Omental fat pad (tissue), 4 donors: Measurements from ENCODE around the gene NKG7. TPM values are rescaled to one million over a fixed set of nuclear protein-coding genes. Genes with fewer than 3 reads are reported as not detected.

Experiments used
- ATAC-seq: fragments of 150-250 bp; one replicate; pipeline ENCODE4 v1.9.1; 2016; ENCODE audit warnings: mild to moderate bottlenecking, moderate library complexity; ENCODE audit not compliant: low FRiP score
- DNase-seq: peaks from one replicate; pipeline ENCODE4 v3.0.0-alpha.2; 2019; ENCODE audit warnings: low spot score
- total RNA-seq, 4 donors: library from RNA; depleted of rRNA; stranded (reverse); fragments of >200 nt; gene quantifications; one replicate each; pipeline ENCODE4 v1.1.0, GENCODE V29; 2016
- TF ChIP-seq, protein P1 (sequence below), 3 donors: fragments of 450-650 bp; IDR thresholded peaks; one replicate each; pipeline ENCODE4 v1.5.1; 2016 to 2017; ENCODE audit warnings: antibody characterized with exemption in 3 of 3, mild to moderate bottlenecking in 3 of 3, moderate library complexity in 2 of 3

The NKG7 gene
- total RNA-seq, 4 donors from 2014 or later = 0.56 to 4.0 (median 2.6) TPM; not detected in 1

DNA sequence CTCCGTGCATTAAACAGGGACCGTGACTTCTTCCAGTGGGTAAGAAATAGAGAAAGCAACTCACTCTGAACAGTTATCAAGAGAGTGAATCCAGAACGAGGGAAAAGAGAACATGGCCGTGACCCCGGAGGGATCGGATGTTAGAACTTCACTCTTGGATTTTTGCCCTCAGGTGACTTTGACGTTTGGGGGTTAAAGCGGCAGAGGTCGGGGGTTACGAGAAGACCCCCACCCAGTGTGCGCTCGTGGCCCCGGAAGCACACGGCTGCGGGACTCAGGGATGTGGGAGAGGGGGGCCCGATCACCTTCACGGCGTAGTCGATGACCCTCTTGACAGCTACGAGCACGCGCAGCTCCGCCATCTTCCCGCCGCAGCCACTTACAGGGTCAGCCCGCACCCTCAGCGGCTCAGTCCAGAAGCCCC lies 6.5 kb downstream of the NKG7 start, which contains the start of gene ETFB:
TSS of gene ETFB (minus strand) at position 424 of the 424 bp plus-strand sequence. CDS start at position 362, 62 bp downstream.
- ATAC-seq (no peak), DNase-seq (no peak)
- TF ChIP-seq, protein P1, sequence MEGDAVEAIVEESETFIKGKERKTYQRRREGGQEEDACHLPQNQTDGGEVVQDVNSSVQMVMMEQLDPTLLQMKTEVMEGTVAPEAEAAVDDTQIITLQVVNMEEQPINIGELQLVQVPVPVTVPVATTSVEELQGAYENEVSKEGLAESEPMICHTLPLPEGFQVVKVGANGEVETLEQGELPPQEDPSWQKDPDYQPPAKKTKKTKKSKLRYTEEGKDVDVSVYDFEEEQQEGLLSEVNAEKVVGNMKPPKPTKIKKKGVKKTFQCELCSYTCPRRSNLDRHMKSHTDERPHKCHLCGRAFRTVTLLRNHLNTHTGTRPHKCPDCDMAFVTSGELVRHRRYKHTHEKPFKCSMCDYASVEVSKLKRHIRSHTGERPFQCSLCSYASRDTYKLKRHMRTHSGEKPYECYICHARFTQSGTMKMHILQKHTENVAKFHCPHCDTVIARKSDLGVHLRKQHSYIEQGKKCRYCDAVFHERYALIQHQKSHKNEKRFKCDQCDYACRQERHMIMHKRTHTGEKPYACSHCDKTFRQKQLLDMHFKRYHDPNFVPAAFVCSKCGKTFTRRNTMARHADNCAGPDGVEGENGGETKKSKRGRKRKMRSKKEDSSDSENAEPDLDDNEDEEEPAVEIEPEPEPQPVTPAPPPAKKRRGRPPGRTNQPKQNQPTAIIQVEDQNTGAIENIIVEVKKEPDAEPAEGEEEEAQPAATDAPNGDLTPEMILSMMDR (IDR thresholded peaks at IDR 0.05) = no peak

DNA sequence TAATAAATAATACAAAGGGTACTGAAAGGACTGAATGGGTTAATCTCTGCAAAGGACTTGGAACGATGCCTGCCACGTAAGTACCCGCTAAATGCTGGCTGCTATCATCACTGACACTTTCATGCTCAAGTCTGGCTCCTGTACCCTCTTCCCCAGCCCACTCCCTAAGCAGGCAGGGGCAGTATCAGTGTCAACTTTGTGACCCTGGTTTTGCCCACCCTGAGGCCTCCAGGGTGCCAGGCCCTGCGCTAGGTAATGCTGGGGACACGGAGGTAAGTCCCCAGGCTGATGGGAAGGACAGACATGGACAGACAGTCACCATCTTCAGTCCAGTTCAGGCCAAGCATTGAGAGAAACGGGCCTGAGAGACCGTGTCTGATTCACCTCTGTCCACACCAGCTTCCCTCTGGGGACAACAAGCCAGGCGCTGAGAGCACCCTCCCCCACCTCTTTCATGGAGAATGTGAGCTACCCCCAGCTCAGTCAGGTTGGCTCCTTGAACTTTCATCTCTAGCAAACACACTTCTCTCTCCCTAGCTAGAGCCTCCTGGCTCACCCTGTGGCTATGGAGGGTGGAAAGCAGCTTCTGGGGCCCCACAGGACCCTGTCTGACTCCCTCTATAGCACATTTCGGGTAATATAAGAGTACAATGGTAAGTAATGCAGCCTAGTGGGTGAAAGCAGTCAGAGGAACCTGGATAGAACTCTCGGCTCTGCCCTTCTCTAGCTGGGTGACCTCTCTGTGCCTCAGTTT lies 7.1 kb downstream of the NKG7 start:
- no peak for DNase-seq

DNA sequence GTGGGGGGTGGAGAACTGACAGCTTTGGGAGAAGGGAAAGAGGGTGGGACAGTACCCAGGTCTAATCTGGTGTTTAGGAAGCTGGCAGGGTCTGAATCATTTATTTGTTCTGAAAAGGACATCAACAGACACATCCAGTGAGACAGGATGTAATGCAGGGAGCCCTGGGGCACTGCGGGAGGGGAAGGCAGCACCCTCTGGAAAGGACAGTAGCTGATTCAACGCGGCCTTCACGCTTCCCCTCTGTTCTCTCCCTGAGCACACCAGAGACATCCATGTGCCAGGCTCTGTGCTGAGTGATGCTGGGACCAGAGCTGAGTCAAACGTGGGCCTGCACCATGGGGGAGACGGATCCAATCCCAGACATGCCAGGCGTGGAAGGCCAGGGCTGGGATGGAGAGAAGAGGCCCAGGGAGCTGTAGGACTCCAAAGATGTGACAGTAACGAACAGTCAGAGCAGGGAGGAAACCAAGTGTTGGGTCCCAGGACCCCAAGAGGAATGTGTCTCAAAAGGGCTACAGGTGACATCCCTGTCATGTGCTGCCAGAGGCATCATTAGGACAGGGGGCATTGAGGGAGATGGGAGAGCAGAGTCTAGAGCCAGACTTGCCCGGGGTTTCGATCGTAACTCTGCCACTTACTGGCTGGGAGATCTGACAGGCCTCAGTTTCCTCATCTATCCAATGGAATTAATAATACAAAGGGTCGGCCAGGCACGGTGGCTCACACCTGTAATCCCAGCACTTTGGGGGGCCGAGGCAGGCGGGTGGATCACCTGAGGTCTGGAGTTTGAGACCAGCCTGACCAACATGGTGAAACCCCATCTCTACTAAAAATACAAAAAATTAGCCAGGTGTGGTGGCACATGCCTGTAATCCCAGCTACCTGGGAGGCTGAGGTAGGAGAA lies 8.0 kb downstream of the NKG7 start:
- TF ChIP-seq, protein P1 (IDR thresholded peaks at IDR 0.05) = no peak
- DNase-seq (no peak), ATAC-seq (no peak)

More for the DNA sequence above, 7.1 kb downstream of the NKG7 start:
- TF ChIP-seq, protein P1 (IDR thresholded peaks at IDR 0.05) = no peak
- no peak for ATAC-seq

DNA sequence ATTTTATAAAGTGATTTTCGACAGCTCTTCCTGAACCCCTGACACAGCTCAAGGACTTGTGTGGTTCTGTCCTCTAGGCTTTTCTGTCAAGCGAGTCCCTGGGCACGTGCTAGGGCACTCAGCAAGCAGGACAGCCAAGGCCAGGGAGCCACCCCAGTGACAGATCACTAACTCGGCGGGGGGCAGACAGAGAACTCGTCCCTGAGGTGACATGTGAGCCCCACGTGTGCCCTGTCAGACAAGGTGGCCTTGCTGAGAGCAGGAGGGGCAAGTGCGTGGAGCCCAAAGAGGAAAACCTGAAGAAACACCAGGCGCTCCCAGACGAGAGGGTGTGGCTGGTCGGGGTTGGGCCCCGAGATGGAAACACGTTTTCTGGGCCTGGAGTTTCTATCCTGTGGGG lies 11.2 kb downstream of the NKG7 start:
- DNase-seq = no peak
- ATAC-seq = no peak
- TF ChIP-seq, protein P1 (IDR thresholded peaks at IDR 0.05) = no peak

DNA sequence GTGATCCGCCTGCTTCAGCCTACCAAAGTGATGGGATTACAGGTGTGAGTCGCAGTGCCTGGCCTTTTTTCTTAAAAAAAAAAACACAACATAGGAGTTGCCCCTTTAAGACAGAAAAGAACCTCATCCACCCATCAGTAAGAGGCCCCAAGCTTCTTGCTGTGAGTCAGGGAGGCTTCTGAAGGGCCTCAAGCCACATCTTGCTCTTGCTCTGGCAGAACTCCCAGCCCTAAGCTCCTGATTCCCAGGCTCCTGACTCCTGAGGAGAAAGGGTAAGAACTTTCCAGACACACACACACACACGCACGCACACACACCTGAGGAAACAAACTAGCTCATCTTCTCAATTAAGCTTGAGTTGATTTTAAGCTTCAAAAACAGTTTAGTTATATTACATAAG lies 13.2 kb downstream of the NKG7 start:
- TF ChIP-seq, protein P1 (IDR thresholded peaks at IDR 0.05) = no peak
- ATAC-seq (no peak), DNase-seq (no peak)

DNA sequence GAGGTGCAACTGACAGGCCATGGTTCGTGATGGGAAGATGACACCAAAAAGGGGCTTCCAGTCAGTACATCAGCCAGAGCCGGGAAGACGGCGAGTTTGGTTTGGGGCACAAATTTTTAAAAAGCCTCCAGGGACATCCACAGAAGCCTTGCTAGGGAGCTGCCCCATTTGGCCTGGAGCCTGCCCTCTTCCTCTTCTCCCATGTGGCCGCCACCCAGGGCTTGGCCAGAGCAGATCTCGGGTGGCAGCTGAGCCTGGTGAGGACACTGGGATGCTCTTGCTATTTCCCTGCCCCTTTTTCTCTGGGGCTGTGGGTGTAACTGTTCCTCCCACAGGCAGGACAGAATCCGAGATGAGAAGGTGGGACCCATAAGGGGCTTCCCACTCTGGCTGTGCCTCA lies 14.5 kb downstream of the NKG7 start:
- no peak for ATAC-seq
- TF ChIP-seq, protein P1 (IDR thresholded peaks at IDR 0.05) = no peak
- no peak for DNase-seq
